ENCODE measurements around the gene PPP1R1B.

DNA sequence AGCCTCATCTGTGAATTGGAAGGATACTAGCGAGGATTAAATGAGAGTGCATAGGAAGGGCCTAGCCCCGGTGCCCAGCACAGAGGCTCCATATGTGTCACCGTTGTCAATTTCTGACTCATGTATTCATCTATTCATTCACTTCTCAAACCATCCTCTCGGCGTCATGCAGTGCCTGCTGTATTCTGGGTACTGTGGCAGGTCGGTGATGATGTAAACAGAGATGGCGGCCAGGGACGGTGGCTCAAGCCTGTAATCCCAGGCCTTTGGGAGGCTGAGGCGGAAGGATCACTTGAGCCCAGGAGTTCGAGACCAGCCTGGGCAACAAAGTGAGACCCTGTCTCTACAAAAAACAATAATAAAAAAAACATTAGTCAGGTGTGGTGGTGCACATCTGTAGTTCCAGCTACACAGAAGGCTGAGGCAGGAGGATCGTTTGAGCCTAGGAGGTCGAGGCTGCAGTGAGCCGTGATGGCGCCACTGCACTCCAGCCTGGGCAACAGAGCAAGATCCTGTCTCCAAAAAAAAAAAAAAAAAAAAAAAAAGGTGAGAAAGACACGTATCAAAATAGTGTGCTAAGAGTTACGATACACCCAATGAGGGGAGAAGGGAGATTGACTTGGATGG is 4.3 kb upstream of the PPP1R1B start:
- TF ChIP-seq POLR2A (IDR thresholded peaks at IDR 0.05), result no peak
- TF ChIP-seq, protein P1, sequence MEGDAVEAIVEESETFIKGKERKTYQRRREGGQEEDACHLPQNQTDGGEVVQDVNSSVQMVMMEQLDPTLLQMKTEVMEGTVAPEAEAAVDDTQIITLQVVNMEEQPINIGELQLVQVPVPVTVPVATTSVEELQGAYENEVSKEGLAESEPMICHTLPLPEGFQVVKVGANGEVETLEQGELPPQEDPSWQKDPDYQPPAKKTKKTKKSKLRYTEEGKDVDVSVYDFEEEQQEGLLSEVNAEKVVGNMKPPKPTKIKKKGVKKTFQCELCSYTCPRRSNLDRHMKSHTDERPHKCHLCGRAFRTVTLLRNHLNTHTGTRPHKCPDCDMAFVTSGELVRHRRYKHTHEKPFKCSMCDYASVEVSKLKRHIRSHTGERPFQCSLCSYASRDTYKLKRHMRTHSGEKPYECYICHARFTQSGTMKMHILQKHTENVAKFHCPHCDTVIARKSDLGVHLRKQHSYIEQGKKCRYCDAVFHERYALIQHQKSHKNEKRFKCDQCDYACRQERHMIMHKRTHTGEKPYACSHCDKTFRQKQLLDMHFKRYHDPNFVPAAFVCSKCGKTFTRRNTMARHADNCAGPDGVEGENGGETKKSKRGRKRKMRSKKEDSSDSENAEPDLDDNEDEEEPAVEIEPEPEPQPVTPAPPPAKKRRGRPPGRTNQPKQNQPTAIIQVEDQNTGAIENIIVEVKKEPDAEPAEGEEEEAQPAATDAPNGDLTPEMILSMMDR (IDR thresholded peaks at IDR 0.05 in 4 of 5, conservative IDR thresholded peaks at IDR 0.05 in 1 of 5), result no peak

All from gastrocnemius medialis (tissue), 4 donors.